ENCODE results near the gene MEG3. TPM values are rescaled to one million over a fixed set of nuclear protein-coding genes. Genes with fewer than 3 reads are reported as not detected.

Gene MEG3
- total RNA-seq, 1 experiment from 2014 or later = 338 TPM

DNA sequence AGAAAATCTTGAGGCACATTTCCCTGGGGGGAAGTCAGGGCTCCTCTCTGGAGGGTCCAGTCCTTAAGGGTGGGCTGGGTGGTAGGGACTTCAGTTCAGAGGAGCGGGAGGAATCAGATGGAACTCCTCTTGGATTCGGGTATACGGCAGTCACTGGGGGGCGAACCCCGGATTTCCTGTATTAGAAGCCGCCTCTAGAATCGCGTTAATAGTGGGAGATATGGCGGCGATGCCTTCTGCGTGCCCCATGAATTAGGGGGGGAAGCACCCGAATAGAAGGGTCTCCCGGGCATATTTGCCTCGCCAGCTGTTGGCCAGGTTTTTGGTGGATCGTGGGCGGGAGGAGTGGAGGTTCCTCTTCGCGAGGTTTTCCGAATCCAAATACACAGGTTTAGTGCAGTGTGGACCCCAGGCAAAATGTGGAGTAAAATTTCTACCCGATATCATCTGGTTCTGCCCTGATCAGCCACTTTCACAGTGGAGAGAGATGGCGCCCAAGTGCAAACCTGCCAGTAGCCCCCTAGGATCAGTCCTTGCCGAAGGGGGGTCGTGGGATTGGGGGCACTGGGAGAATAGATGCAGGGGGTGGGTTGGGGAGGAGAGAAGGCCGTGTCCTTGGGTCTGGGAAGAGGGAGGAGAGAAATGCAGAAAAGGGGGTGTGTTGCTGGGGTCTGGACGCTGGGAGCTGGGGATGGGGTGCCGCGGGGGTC, 628 bp downstream of the MEG3 start (continued):
- TF ChIP-seq MXD4 (CRISPR knock-in tag; IDR thresholded peaks at IDR 0.05; ENCODE audit: borderline replicate concordance) = no peak
- TF ChIP-seq TEAD1 (CRISPR knock-in tag; IDR thresholded peaks at IDR 0.05) = no peak
- no peak for TF ChIP-seq TCF7 (CRISPR knock-in tag; IDR thresholded peaks at IDR 0.05; ENCODE audit: low read depth)
- TF ChIP-seq, protein P1, sequence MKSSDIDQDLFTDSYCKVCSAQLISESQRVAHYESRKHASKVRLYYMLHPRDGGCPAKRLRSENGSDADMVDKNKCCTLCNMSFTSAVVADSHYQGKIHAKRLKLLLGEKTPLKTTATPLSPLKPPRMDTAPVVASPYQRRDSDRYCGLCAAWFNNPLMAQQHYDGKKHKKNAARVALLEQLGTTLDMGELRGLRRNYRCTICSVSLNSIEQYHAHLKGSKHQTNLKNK (CRISPR knock-in tag; IDR thresholded peaks at IDR 0.05) = no peak
- TF ChIP-seq CREM (CRISPR knock-in tag; IDR thresholded peaks at IDR 0.05) = no peak
- TF ChIP-seq RORB (CRISPR knock-in tag; IDR thresholded peaks at IDR 0.05) = no peak
- TF ChIP-seq ZNF263 (CRISPR knock-in tag; IDR thresholded peaks at IDR 0.05; ENCODE audit: low read depth) = no peak
- TF ChIP-seq, protein P2, sequence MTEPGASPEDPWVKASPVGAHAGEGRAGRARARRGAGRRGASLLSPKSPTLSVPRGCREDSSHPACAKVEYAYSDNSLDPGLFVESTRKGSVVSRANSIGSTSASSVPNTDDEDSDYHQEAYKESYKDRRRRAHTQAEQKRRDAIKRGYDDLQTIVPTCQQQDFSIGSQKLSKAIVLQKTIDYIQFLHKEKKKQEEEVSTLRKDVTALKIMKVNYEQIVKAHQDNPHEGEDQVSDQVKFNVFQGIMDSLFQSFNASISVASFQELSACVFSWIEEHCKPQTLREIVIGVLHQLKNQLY (CRISPR knock-in tag; IDR thresholded peaks at IDR 0.05) = no peak
- TF ChIP-seq, protein P3, sequence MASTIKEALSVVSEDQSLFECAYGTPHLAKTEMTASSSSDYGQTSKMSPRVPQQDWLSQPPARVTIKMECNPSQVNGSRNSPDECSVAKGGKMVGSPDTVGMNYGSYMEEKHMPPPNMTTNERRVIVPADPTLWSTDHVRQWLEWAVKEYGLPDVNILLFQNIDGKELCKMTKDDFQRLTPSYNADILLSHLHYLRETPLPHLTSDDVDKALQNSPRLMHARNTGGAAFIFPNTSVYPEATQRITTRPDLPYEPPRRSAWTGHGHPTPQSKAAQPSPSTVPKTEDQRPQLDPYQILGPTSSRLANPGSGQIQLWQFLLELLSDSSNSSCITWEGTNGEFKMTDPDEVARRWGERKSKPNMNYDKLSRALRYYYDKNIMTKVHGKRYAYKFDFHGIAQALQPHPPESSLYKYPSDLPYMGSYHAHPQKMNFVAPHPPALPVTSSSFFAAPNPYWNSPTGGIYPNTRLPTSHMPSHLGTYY (CRISPR knock-in tag; IDR thresholded peaks at IDR 0.05) = no peak
- no peak for TF ChIP-seq SOX15 (CRISPR knock-in tag; IDR thresholded peaks at IDR 0.05)

DNA sequence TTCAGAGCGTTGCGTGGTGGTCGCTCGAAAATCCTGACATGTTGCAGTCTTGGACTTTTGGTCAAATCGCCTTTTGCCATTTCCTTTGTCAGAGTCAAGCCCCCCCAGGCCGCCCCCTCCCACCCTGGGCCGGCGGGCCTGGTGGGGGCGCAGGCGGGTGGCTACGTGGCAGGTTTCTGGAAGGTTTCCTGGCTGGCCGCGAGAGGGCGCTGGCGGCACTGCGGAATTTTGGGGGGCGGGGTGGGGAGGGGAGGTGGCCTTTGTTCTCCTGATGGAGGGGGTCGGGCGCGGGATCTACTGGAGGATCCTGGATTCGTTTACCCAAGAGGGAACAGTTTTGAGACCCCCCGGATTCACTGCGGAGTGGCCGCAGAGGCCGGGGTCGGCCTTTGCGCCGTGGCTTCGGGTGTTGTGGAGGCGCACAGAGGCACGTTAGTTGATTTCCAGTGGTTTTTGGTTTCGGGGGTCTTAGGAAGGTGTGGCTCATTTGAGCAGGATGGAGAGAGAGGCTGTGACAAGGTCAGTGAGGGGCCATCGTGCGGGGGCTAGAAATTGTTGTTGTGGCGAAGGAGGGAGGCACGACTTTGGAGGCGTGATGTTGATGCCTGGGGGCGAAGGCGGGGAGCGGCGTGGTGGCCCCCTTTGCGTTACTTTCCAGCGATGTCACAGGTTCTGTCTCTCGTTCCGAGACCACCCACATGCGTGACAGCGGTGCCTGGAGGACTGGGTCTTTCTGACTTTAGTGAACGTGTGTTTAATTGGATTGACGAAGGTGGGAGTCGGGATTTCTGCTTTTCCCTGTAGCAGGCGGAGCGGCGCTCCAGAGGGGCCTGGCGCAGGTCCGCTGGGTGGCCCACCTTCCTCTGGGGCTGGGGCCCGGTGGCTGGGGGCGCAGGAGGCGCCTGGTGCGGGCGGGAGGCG, 1.4 kb downstream of the MEG3 start:
- ChIA-PET CTCF (interaction anchor here (0.6 to 3.6 kb wide), 14 partner anchors 10 to 1152 kb away, joined by 3 to 17 read pairs (median 3); no protein-coding TSS in a partner anchor), POLR2A (interaction anchor here (1.5 to 1.7 kb wide), 3 partner anchors 16 to 23 kb away, joined by 4 to 9 read pairs (median 4); no protein-coding TSS in a partner anchor)
- Mint-ChIP-seq H3K27ac (peak overlapping the region; percentile 85), H3K4me1 (peaks cover 44% of the 10 kb centered on the region), H3K36me3 (peaks cover 39% of the 10 kb centered on the region), H3K4me3 (peak overlapping the region; percentile 90), H3K27me3 (ENCODE audit: low read depth) (peaks cover 34% of the 10 kb centered on the region), H3K9me3 (peaks cover 9% of the 10 kb centered on the region)
- TF ChIP-seq, protein P4, sequence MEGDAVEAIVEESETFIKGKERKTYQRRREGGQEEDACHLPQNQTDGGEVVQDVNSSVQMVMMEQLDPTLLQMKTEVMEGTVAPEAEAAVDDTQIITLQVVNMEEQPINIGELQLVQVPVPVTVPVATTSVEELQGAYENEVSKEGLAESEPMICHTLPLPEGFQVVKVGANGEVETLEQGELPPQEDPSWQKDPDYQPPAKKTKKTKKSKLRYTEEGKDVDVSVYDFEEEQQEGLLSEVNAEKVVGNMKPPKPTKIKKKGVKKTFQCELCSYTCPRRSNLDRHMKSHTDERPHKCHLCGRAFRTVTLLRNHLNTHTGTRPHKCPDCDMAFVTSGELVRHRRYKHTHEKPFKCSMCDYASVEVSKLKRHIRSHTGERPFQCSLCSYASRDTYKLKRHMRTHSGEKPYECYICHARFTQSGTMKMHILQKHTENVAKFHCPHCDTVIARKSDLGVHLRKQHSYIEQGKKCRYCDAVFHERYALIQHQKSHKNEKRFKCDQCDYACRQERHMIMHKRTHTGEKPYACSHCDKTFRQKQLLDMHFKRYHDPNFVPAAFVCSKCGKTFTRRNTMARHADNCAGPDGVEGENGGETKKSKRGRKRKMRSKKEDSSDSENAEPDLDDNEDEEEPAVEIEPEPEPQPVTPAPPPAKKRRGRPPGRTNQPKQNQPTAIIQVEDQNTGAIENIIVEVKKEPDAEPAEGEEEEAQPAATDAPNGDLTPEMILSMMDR (IDR thresholded peaks at IDR 0.05) = 0 out of 2 replicates have a peak, but pooled peaks have one; percentile 31
- no peak for TF ChIP-seq GRHL2 (CRISPR knock-in tag; IDR thresholded peaks at IDR 0.05; ENCODE audit: insufficient replicate concordance, severe bottlenecking)
- no peak for ATAC-seq
- no peak for DNase-seq (ENCODE audit: low spot score)

DNA sequence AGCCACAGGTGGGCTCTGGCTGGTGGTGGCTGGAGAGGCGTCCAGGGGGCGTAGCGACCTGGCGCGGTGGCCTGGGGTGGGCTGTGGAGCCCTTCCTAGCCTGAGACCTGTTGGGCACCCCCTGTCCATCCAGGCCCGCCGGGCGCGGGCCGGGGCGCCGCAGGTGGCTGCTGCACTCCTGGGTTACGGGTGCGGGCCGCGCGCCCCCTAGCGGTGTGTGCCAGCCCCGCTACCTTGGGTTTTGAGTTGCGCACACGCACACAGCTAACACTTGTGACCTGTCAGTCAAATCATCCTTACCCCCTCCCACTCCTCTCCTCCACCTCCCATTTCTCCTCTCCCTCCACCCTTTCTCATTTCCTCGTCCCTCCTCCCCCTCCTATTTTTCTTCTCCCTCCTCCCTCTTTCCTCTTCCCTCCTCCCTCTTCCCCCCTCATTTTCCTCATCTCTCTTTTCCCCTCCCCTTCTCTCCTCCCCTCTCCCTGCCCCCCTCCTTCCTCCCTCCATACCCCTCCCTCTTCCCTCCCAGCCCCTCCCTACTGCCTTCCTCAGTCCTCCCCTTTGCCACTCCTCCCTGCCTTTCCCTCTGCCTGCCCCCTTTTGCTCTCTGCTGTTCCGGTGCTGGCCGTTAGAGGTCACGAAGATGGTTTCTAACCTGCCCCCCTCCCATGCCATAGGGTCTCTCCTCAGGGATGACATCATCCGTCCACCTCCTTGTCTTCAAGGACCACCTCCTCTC, 2.3 kb downstream of the MEG3 start:
- DNase-seq (ENCODE audit: low spot score) (peak; percentile 72), ATAC-seq (peak; percentile 50)
- H3K27ac Mint-ChIP-seq = no peak overlapping the region
- H3K27me3 Mint-ChIP-seq (ENCODE audit: low read depth) = peaks cover 30% of the 10 kb centered on the region
- TF ChIP-seq CREB1 (CRISPR knock-in tag; IDR thresholded peaks at IDR 0.05) = no peak
- TF ChIP-seq ZNF263 (CRISPR knock-in tag; IDR thresholded peaks at IDR 0.05; ENCODE audit: low read depth) = peak; percentile 88
- TF ChIP-seq ZNF423 (CRISPR knock-in tag; IDR thresholded peaks at IDR 0.05) = peak; percentile 47; the same call in 1 of the 2 replicates
- TF ChIP-seq, protein P4 (IDR thresholded peaks at IDR 0.05) = peak; percentile 76
- H3K4me3 Mint-ChIP-seq = peak overlapping the region; percentile 90
- H3K9me3 Mint-ChIP-seq = peaks cover 13% of the 10 kb centered on the region
- peaks cover 48% of the 10 kb centered on the region for H3K4me1 Mint-ChIP-seq
- CTCF ChIA-PET = interaction anchor here (0.5 to 1.5 kb wide), 12 partner anchors 11 to 1157 kb away, joined by 3 to 8 read pairs (median 3); no protein-coding TSS in a partner anchor
- H3K36me3 Mint-ChIP-seq = peaks cover 45% of the 10 kb centered on the region
- POLR2A ChIA-PET = interaction anchor here (0.6 to 1.5 kb wide), 2 partner anchors 24 to 32 kb away, joined by 3 to 4 read pairs; no protein-coding TSS in a partner anchor
